ENCODE data around the gene VWA3B. TPM values are rescaled to one million over a fixed set of nuclear protein-coding genes. Genes with fewer than 3 reads are reported as not detected.

The VWA3B gene
- polyA plus RNA-seq, 3 donors = not detected

DNA sequence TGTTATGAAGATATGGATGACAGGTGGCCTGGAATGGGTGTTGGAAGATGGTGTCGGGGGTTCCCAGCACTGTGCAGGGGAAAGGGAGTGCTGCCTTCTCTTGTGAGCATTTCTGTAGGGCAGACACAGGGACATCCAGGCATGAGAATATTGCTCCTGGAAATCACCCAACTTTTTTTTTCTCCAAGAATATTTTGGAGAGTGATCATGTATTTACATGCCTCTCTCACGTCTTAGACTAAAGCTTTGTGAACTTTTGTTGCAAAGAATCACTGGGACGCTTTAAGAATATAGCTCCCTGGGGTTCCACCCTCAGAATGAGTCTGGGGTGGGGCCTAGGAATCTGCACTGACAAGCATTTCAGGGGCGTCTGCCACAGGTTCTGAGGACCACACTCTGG lies 68.7 kb downstream of the VWA3B start:
- Mint-ChIP-seq H3K9me3 (peaks cover 0 to 5% (median 0%) of the 10 kb centered on the region in 7 donors), H3K4me3 (no peak overlapping the region), H3K4me1 (no peaks in the 10 kb centered on the region), H3K36me3 (no peaks in the 10 kb centered on the region), H3K27me3 (ENCODE audit: low read depth in 3 of 3) (peaks cover 9 to 26% (median 11%) of the 10 kb centered on the region in 3 donors), H3K27ac (no peak overlapping the region)
- no peaks in the 10 kb centered on the region for H3K79me2 ChIP-seq (ENCODE audit: insufficient read depth, low read length)
- no peaks in the 10 kb centered on the region for H3K9me3 ChIP-seq (replicated peaks in 1 of 2; ENCODE audit: control insufficient read depth in 1 of 2, insufficient read depth in 1 of 2, low read length in 2 of 2)
- intact Hi-C loops (cut with micrococcal nuclease) = no loop called here
- no peak for TF ChIP-seq CTCF (IDR thresholded peaks at IDR 0.05)
- peaks cover 0 to 3% of the 10 kb centered on the region in 2 donors for H3K27me3 ChIP-seq (ENCODE audit: control insufficient read depth in 2 of 2, insufficient read depth in 2 of 2, low read length in 2 of 2)
- H3K27ac ChIP-seq (ENCODE audit: low read depth in 1 of 2, low read length in 2 of 2) = no peak overlapping the region
- no peak overlapping the region for H2AFZ ChIP-seq (ENCODE audit: insufficient read depth, low read depth, low read length, poor library complexity, severe bottlenecking)
- no peak overlapping the region for H3K4me3 ChIP-seq (replicated peaks in 1 of 3; ENCODE audit: low read depth in 2 of 3, low read length in 3 of 3)
- 92% methylated on average over 4 of the region's 4 CpGs for WGBS (ENCODE audit: insufficient coverage)
- H4K20me1 ChIP-seq (ENCODE audit: insufficient read depth, low read length) = no peaks in the 10 kb centered on the region
- DNase-seq = no peak
- H3K36me3 ChIP-seq (replicated peaks in 1 of 2; ENCODE audit: control insufficient read depth in 1 of 2, insufficient read depth in 2 of 2, low read length in 2 of 2) = no peaks in the 10 kb centered on the region
- no peak overlapping the region for H3K9ac ChIP-seq (ENCODE audit: insufficient read depth, low read length, poor library complexity, severe bottlenecking)
- H3K4me2 ChIP-seq (replicated peaks; ENCODE audit: extremely low read depth, low read length, poor library complexity, severe bottlenecking) = no peak overlapping the region
- H3K4me1 ChIP-seq (ENCODE audit: control insufficient read depth in 1 of 2, insufficient read depth in 2 of 2, low read length in 2 of 2) = no peaks in the 10 kb centered on the region

DNA sequence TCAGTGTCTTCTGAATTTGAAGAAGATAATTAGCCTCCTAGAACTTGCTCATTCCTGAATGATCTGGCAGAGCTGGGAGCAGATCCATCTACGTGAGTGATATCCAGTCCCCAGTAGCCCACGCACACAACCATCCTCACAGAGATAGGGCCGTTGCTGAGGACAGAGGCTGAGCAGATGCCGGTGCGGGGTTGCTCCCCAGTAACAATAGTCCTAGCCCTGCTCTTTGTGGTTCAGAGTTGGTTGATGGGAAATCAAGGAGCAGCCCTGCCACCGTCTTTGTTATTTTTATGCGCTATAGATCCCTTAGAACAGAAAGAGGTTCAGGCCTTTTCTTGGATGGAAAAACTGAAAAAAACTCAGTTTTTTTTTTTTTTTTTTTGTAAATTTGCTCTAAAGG lies 69.3 kb downstream of the VWA3B start:
- no peak overlapping the region for H3K4me2 ChIP-seq (replicated peaks; ENCODE audit: extremely low read depth, low read length, poor library complexity, severe bottlenecking)
- DNase-seq = no peak
- H3K27me3 ChIP-seq (ENCODE audit: control insufficient read depth in 2 of 2, insufficient read depth in 2 of 2, low read length in 2 of 2) = peaks cover 0 to 3% of the 10 kb centered on the region in 2 donors
- no peaks in the 10 kb centered on the region for H3K4me1 ChIP-seq (ENCODE audit: control insufficient read depth in 1 of 2, insufficient read depth in 2 of 2, low read length in 2 of 2)
- no peak overlapping the region for H2AFZ ChIP-seq (ENCODE audit: insufficient read depth, low read depth, low read length, poor library complexity, severe bottlenecking)
- H3K27ac ChIP-seq (ENCODE audit: low read depth in 1 of 2, low read length in 2 of 2) = no peak overlapping the region
- Mint-ChIP-seq H3K27me3 (ENCODE audit: low read depth in 3 of 3) (peaks cover 9 to 26% (median 11%) of the 10 kb centered on the region in 3 donors), H3K4me1 (no peaks in the 10 kb centered on the region), H3K4me3 (no peak overlapping the region), H3K36me3 (no peaks in the 10 kb centered on the region), H3K9me3 (peaks cover 0 to 5% (median 0%) of the 10 kb centered on the region in 7 donors), H3K27ac (no peak overlapping the region)
- H3K36me3 ChIP-seq (replicated peaks in 1 of 2; ENCODE audit: control insufficient read depth in 1 of 2, insufficient read depth in 2 of 2, low read length in 2 of 2) = no peaks in the 10 kb centered on the region
- H3K9ac ChIP-seq (ENCODE audit: insufficient read depth, low read length, poor library complexity, severe bottlenecking) = no peak overlapping the region
- WGBS (ENCODE audit: insufficient coverage) = 100% methylated on average over 3 of the region's 7 CpGs
- intact Hi-C loops (cut with micrococcal nuclease) = no loop called here
- H3K9me3 ChIP-seq (replicated peaks in 1 of 2; ENCODE audit: control insufficient read depth in 1 of 2, insufficient read depth in 1 of 2, low read length in 2 of 2) = no peaks in the 10 kb centered on the region
- no peaks in the 10 kb centered on the region for H3K79me2 ChIP-seq (ENCODE audit: insufficient read depth, low read length)
- no peaks in the 10 kb centered on the region for H4K20me1 ChIP-seq (ENCODE audit: insufficient read depth, low read length)
- H3K4me3 ChIP-seq (replicated peaks in 1 of 3; ENCODE audit: low read depth in 2 of 3, low read length in 3 of 3) = no peak overlapping the region
- no peak for TF ChIP-seq CTCF (IDR thresholded peaks at IDR 0.05)

Measured in CD14-positive monocyte (primary cell).